Retinal pigment epithelial cell (primary cell): ENCODE measurements around the gene EHF.
"Not testable (repeated sequence)": the region's sequence is repeated elsewhere in the genome, so short reads cannot be mapped to it uniquely, and the experiment has no call there.

Experiments used
- DNase-seq: peaks from one replicate; pipeline ENCODE4 v3.0.0-alpha.2; 2010; ENCODE audit warnings: low read depth
- H3K4me3 ChIP-seq: 2 replicates; pipeline ENCODE4 v1.5.1; 2011; ENCODE audit warnings: mild to moderate bottlenecking, low read length, control low read depth, moderate library complexity
- CTCF ChIP-seq: conservative IDR thresholded peaks from 2 replicates; pipeline ENCODE4 v1.5.1; 2011; ENCODE audit warnings: low read depth, low read length, control low read depth, inconsistent platforms

Gene EHF

GRCh38 chr11:34585735-34586487 is 35.0 kb upstream of the EHF start:
- peak; percentile 55 for TF ChIP-seq CTCF
- no peak overlapping the region for H3K4me3 ChIP-seq
- no peak for DNase-seq

GRCh38 chr11:34586488-34587281 is 34.2 kb upstream of the EHF start:
- no peak overlapping the region for H3K4me3 ChIP-seq
- TF ChIP-seq CTCF, result no peak
- DNase-seq, result no peak

- DNase-seq, result no peak
- TF ChIP-seq CTCF, result no peak
- H3K4me3 ChIP-seq, result no peak overlapping the region
Observed at GRCh38 chr11:34587282-34587677, 33.6 kb upstream of the EHF start.

GRCh38 chr11:34588023-34588422 is 32.9 kb upstream of the EHF start:
- DNase-seq, result no peak
- H3K4me3 ChIP-seq, result no peak overlapping the region
- TF ChIP-seq CTCF, result no peak

- DNase-seq, result no peak
- no peak for TF ChIP-seq CTCF
- no peak overlapping the region for H3K4me3 ChIP-seq
Observed at GRCh38 chr11:34588701-34589100, 32.2 kb upstream of the EHF start.

- H3K4me3 ChIP-seq, result not testable (repeated sequence)
Observed at GRCh38 chr11:34589177-34589576, 31.7 kb upstream of the EHF start.

GRCh38 chr11:34593085-34593484 is 27.8 kb upstream of the EHF start:
- no peak for DNase-seq
- no peak overlapping the region for H3K4me3 ChIP-seq
- TF ChIP-seq CTCF, result no peak

More at GRCh38 chr11:34589177-34589576, 31.7 kb upstream of the EHF start:
- DNase-seq, result not testable (repeated sequence)
